SHP77 (cell line): ENCODE data around the gene BCL2.
"Not testable (repeated sequence)": the region's sequence is repeated elsewhere in the genome, so short reads cannot be mapped to it uniquely, and the experiment has no call there.

Experiments
- DNase-seq, 2 experiments: peaks; one replicate each; lab custom pipeline; 2025; lab: John Stamatoyannopoulos, UW

Gene BCL2

DNA sequence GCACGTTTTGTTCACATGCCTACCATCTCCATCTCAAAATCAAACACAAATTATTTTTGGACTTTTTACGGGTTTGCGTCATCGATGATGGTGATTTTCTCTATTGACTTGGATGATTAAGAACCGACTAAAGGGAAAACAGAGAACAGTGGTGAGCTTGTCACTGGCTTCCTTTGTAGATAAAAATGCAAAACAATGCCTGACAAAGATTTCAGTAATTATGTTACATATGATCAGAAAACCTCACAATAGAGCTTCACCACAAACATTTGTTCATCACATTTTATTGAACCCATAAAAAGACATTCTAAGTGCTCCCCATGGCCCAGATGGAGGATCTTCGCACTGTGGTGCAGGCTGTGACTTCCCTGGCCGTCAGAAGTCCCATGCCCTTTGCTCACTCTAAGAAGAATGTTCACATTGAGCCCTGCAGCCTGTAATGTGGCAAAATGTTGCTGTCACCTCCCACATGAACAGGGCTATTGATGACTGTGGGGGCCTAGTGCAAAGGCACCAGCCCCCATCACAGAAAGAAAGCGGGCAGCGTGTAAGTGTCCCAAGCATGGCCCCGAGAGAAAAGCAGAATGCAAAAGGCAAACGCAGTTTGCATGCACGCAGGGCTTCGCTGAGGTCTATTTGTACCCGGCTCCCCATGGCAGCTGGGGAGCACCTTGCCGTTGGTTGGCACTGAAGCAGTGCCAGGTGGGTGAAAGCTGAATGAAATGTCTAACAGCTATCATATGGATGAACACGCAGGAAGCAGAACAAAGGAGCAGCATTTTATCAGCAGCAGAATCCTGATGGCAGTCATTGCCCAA, 60.6 kb downstream of the BCL2 start:
- no peak for DNase-seq

DNA sequence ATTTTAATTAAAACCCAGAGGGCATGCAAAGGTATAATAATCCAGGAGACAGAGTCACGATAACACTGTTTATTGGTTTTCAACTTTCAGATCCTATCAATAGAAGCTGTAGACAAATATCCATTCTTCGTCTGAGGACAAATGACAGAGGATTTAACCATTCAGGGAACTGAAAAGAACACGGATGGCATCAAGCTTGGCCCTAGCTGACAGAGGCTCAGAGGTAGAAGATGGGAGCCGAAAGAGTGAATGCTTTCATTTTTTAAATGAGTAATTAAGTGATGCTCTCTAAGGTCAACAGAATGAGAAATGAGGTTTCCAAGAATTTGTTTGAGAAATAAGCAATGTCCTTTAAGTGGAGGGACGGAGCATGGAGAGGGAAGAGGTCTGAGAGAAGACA, 62.1 kb downstream of the BCL2 start:
- DNase-seq = no peak

DNA sequence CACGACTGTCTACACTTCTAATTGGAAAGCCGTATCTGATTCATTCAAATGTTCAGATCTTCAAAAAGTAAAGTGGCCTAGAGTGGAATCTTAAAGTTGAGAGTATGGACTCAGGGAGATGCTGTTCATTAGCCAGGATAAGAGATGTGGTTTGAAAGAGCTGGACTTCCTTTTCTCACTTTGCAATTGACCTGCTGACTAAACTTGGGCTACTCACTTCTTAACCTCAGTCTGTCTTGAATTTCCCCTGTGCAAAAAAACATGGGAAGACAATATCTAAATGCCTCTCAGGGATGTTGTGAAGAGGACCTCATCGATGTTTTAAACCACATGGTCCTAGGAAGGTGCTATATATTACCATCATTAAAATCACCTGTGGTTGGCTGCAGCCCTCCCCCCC, 64.1 kb downstream of the BCL2 start:
- DNase-seq = no peak

DNA sequence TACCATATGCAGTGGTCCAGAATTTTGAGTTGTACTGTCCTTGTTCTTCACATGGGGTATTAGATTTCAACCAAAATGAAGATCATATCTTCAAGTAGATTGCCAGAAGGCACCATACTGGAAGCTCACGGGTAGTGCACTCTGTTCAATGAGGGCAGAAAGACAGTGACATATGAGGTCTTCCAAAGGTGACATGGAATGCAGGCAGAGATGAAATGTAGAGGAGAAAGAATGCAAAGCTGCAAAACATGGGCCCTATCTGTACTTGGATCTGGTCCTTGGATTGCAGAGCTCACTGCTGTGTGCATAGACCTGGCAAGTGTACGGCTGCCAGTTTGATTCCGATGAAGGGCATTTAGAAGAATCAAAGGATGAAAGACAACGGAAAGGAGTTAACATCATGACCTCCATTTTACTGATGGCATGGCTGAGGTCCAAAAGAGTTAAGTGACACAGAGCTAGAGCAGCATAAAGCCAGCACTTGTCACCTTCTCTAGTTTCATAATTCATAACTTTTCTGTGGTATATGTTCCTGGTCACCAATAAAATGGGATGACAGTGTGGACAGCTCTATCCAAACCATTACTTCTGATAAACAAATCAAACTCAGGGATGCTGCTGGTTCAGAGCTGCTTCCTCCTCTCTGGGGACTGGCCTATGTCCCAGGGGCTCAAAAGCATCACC, 64.7 kb downstream of the BCL2 start:
- no peak for DNase-seq

DNA sequence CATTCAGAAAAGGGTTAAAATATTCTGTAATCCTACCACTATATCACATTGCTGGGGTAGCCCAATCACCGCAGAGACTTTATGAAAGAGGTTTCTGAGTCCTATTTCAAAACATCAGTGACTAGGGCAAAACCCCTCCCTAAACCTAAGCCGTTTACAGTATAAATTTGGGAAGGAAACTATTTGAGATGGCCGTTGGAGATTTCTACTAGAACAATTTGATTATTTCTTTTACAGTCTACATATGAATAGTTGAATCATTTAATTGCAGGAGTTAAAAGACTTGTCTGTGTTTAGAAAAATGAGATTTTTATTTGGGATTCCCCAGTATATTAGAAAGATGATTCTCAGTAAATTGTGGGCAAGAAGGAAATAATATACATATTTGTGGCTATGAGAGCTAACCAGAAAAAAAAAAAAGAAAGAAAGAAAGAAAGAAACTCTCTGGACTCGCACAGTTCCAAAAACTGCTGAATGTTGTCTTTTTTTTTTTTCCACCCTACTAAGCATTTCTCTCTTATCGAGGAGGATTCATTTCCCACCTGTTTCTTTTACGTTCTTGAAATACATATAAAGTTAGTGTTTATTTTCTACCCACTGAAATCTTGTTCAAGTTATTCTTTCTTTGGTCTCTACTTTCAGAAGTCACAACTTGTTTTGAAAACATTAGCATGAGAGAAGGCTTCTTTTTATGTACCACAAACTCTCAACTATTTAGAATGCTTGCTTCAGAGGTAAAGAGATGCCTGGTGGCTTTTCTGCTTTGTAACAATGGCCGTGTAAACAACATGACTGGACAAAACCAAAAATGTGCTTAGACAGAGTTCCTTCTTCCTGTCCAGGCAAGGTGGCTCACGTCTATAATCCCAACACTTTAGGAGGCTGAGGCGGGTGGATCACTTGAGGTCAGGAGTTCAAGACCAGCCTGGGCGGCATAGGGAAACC, 65.9 kb downstream of the BCL2 start:
- no peak for DNase-seq

DNA sequence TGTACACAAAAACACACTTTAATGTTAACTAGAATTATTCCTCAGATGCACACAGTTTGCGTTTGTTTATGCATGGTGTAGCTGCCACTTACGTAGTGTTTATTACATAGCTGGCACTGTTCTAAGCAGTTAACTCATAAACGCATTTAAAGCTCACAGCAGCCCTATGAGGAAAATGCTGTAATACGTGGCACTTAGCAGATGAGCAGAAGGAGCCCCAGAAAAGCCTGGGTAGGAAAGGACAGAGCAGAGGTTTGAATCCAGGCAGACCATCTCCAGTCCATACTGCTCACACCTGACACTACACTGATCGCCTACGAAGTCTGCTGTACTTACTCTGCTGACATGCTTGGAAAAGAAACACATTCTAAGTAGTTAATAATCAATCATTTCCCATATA, 66.6 kb downstream of the BCL2 start:
- DNase-seq = no peak

DNA sequence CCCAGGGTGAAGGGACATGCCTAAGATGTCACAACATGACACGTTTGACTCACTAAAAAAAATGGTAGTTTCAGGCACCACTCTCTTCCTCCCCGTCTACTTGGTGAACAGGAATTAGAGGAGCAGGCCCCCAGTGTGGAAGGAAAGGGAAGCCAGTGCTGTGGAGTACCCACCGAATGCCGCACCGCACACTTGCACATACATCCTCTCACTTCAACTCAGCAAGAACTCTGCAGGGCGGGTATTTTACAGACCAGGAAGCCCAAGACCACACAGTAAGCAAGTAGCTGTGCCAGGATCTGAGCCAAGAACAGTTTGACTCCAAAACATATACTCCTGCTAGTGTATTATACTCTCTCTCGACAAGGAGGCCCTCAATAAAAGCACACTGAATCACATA, 69.8 kb downstream of the BCL2 start:
- no peak for DNase-seq

DNA sequence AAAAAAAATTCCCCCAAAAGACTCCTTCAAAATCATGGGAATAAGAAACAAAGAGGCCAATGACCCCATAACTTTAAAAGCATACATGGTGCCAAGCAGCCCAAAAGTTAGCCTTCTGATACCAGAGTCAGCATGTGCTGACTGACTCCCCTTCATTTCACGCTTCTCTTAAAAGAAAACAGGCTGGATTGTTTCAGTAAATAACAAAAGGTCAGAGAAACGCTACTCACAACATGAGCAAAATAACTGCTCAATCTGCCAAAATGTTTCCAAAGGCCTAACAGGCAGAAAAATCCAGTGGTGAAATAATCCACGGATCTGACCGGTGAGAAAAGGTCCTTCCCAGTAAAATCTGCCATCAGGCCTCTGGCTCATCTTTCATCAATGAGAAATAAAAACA, 71.6 kb downstream of the BCL2 start:
- no peak for DNase-seq

DNA sequence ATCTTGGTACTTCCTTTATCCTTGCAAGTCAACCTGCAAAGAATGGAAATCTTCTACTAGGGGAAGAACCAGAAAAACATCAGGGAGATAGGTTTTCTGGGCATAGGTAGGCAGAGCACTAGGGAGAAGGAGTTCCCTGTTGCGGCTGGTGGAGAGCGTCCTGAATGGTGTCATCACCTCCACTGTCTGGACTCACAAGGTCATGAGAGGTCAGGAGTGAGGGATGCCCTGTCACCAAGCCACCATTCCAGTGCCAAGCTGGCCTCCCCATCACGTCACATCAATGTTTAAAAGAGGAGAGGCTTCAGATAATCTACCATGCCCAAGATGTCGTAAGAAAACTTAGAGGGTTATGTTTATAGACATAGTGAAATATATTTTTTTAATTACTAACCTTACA, 72.1 kb downstream of the BCL2 start:
- DNase-seq = no peak

DNA sequence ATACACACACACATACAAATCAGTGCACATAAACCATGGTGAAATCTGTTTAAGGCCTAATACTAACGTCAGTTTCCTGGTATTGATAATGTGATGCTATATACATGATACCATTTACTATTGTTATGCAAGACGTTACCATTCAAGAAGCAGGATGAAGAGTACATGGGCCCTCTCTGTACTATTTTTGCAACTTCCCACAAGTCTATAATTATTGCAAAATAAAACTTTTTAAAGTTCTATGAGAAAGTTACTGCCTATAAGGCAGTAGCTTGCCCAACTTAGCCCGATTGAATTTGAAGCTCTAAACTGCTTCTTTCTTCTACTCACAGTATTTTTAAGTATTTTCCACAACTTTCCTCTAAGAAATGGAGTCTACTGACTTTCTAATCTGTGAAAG, 74.0 kb downstream of the BCL2 start:
- no peak for DNase-seq

DNA sequence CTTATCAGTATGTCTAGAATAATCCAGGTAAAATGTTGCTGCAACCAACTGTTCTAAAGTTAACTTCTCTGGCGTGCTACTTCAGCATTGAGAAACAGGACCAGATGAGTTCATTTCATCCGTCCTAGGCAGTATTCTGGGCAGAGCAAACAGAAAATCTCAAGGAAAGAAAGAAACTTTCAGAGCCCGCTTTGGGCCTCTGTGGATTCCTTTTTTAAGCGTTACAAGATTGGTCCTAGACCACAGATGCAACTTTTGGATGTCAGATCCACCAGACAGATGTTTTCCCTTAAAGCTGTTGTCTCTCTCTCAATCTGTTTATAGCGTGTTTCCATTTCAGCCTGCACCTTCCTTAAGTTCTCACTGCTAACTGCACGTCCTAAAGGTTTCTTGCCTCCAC, 75.0 kb downstream of the BCL2 start:
- no peak for DNase-seq

DNA sequence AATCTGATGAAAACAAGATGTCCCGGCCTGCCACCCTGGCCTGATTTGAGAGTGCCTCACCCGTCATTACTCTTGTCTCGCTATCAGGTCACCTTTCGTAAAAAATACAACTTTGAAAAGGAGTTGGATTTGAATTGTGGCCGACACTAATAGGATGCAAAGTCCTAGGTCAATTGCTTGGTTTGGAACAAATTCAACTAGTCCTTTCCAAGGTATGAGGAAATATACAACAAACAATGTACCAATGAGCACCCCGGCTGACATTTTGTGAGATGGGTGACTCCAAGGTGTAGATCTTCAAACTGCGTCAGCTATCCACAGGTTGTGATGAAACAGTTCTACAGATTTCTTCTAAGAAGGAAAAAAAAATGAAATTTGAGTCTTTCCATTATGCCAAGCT, 77.8 kb downstream of the BCL2 start:
- DNase-seq = no peak

DNA sequence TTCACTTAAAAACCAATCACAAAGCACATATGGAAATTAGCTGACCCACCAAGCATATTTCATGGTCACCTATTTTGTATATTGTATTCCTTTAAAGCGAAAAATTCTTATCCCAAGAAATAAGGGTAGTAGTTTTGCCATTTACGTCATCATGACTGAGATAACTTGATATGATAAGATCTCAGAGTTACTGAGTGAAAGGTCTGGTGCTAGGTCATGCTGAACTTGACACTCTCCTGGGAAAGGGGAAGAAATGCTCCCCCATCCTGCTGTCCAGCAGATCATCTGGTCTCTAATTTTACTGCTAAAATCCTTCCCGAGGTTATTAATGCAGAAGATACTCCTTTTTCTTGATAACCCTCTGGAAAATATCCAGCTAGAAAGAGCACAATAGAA, 78.3 kb downstream of the BCL2 start:
- DNase-seq = no peak

DNA sequence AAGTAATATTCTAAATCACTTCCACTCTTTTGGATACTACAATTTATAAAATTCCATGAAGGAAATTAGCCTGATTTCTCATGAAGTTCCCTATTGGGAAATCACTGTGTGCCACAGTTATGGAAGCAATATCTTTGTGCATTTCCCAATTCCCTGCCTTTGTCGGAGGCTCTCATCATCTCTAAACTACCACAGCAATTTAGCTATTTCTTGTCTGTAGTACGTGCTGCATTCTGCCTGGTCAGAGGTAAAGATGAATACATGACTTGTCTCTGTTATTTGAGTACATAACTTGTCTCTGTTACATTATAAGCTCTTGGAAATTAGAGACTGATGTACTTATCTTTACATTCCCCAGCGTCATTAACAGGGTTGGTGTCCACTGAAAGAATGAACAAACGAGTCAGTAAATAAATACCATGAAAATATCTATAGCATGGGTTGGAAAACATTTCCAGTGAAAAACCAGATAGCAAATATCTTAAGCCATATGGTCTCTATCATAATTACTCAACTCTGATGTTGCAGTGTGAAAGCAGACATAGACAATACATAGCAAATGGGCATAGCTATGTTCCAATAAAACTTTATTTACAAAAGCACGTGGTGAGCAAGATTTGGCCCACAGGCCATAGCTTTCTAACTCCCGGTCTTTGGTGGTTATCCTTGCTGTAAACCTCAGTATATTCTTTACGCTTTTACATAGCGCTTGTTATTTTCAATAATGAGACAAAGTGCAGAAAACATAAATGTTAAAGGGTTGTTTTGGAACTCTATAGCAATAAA, 78.8 kb downstream of the BCL2 start:
- no peak for DNase-seq

DNA sequence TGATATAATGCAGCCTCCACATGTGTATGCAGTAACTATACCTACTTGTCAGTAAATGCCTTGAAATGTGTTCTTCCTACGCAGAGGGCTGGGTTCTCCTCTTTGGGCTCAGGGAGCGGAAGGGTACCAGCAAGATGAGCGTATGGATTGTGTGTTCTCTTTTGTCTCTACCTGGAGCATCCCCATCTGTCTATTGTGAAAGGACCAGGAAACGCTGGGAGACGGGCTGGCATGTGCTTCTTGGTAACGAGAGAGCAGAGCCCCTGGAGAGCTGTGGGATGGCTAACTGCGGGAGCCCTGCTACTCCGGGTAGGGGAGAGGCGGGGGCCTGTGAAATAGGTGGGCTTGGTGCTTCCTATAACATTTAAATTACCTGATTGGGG, 80.9 kb downstream of the BCL2 start:
- no peak for DNase-seq

DNA sequence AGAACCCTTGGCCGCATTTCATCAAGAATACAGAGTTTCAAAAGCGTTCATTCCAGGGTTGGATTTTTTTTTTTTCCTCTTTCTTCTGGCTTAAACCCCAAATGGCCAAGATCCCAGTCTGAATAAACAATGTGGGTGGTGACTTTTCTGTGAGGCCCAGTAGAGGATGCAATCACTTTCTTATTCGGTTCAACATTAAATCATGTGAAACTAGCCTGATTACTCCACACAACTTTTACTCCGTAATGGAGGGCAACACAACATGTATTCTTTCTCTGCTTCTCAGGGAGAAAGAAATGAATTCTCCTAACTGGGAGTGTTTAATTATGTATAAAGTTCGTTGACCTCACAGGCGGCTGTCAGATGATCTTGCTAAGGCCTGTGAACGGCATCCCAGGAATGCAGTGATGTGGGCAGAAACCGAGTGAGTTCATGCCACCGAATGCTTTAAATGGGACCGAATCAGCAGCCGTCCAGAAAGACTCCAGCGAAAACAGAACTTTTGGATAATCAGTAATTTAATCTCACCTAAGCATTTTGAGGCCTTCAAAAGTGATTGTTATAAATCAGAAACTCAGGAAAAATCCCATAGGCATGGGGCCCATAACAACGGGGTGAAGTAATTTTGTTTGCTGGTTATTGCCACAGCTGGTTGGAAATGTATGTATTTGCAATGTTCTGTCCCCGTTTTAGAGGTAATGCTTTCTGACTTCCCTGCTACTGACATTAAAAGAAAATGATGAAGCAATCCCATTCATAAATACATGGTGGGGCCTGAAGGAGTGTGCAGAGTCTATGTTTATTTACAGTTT, 81.5 kb downstream of the BCL2 start:
- DNase-seq = no peak

DNA sequence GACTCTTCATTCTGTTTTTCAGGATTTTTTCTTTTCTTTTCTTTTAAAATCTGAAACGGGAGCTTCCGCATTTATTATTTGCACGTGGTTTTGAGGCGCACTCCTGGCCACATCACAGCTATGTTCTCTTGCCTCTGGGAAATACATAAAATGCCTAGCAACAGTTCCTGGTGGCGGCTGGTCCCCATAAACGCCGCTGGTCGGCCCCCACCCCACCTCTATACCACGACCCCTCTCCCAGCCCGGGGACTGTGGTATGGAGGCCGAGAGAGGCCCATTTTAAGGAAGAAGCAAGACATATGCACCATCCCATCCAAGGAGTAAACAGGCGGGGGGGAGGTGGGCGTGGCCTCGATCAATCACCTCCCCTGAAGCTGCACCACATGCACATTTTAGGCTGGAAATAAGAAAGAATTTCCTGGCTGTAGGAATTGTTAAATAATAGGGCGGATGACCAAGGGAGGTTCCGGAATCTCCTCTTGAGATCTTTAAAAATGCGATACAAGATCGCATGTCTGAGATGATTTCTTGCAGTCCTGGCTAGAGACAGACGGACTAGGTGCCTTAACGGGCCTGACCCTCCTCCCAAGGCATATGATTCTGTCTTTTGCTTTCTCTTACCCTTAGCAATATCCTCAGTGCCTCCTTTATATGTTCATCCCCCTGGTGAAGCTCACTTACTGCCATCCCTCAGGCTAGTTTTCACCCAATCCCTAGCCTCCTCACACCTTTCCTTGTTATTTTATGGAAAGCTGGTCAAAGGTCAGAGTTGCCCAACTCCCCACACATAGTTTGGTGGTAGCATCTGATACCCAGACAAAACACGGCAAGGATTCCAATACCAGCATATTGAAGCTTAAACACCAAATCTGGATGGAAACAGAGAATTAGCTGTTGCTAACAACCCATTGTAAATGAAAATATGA, 82.4 kb downstream of the BCL2 start:
- no peak for DNase-seq

DNA sequence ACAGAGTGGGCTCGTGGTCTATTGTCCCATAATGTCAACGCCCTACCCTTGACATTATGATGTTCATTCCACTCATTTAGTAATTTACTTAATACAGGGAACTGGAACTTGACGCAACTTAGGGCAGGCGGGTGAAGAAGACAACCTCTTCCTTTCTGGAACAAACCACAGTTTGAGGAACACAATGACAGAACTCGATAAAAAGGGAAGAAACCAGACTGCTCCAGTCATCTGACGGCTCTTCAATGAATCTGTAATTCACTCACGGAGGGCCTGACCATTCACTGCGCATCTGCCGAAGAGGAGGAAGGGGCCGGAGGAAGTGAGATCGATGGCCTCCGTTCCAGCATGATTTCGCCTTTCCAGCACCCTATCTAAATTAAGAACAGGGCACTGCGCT, 83.2 kb downstream of the BCL2 start:
- DNase-seq = no peak

DNA sequence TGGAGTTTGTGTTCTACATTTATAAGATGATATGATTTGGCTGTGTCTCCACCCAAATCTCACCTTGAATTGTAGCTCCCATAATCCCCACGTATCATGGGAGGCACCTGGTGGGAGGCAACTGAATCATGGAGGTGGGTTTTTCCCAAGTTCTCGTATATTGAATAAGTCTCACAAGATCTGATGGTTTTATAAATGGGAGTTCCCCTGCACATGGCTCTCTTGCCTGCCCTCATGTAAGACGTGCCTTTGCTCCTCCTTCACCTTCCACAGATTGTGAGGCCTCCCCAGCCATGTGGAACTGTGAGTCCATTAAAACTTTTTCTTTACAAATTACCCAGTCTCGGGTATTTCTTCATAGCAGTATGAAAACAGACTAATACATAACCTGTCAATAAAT, 83.6 kb downstream of the BCL2 start:
- DNase-seq = not testable (repeated sequence)

DNA sequence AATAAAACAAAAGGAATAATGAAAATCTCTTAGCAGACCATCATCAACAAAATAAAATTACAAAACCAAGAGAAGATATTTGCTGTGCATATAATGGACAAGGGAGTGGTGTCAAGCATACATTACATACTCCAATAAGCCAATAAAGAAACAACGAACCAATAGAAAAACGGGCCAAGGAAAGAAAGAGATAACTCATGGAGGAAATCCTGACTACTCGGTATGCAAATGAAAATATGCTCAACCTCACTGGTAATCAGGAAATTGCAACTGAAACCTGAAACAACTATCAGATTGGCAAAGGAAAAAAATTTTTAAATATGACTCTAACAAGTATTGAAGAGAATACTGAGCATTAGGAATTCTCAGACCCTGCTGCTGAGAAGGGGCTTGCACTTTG, 84.7 kb downstream of the BCL2 start:
- no peak for DNase-seq
